ENCODE measurements around the gene RIPOR3. TPM values are rescaled to one million over a fixed set of nuclear protein-coding genes. Genes with fewer than 3 reads are reported as not detected.

Gene RIPOR3
- total and polyA plus RNA-seq, 9 of the 15 experiments (the other 6 are each of a cell fraction or from before 2014, with no cell fraction given) = 3.3 to 62.7 (median 21.4) TPM

- peak; percentile 95 for TF ChIP-seq PML (IDR thresholded peaks at IDR 0.05; ENCODE audit: low read length)
- peak; percentile 88 for TF ChIP-seq MGA (IDR thresholded peaks at IDR 0.05)
- peak; percentile 81; the same call in 1 of the 2 replicates for TF ChIP-seq ETV5 (CRISPR knock-in tag; IDR thresholded peaks at IDR 0.05; ENCODE audit: low read depth)
- peak; percentile 91 for TF ChIP-seq ZNF311 (CRISPR knock-in tag; IDR thresholded peaks at IDR 0.05)
- peak; percentile 78 for TF ChIP-seq EP400 (IDR thresholded peaks at IDR 0.05)
- peak; percentile 96 for TF ChIP-seq ETS1 (conservative IDR thresholded peaks at IDR 0.05; ENCODE audit: control insufficient read depth, low read depth, low read length)
- peak; percentile 64 for TF ChIP-seq GABPB1 (CRISPR knock-in tag; IDR thresholded peaks at IDR 0.05)
- TF ChIP-seq NR4A1 (CRISPR knock-in tag; IDR thresholded peaks at IDR 0.05) = no peak
- peak; percentile 87 for TF ChIP-seq NR4A1 (tag; IDR thresholded peaks at IDR 0.05)
- no peak for TF ChIP-seq PTTG1 (tag; IDR thresholded peaks at IDR 0.05; ENCODE audit: low read depth)
- TF ChIP-seq KLF16 (IDR thresholded peaks at IDR 0.05) = peak; percentile 96
- 0 out of 2 replicates have a peak, but pooled peaks have one; percentile 29 for TF ChIP-seq HDAC8 (tag; IDR thresholded peaks at IDR 0.05)
- TF ChIP-seq CBFA2T2 (conservative IDR thresholded peaks at IDR 0.05) = peak; percentile 99
- TF ChIP-seq NEUROD1 (IDR thresholded peaks at IDR 0.05; ENCODE audit: borderline replicate concordance, low read depth, low read length, partially characterized antibody) = peak; percentile 84
Measured at GRCh38 chr20:50690650-50691572, at the start of gene RIPOR3 (continued).

Measured in K562 (cell line).